Mesothelial cell of epicardium (in vitro differentiated cells): ENCODE results near the gene RFPL2. TPM values are rescaled to one million over a fixed set of nuclear protein-coding genes. Genes with fewer than 3 reads are reported as not detected.

Source experiments
- DNase-seq, 2 experiments: peaks; one replicate each; pipeline ENCODE4 v3.0.0; 2021; ENCODE audit warnings: low spot score in 2 of 2; ENCODE audit not compliant: unreplicated experiment in 2 of 2
- H3K27ac Mint-ChIP-seq: 2 replicates; pipeline ENCODE4 v1.8.0; 2021; ENCODE audit warnings: mixed read lengths
- H3K27me3 Mint-ChIP-seq: 2 replicates; pipeline ENCODE4 v1.8.0; 2021; ENCODE audit warnings: low read depth, mixed read lengths
- H3K36me3 Mint-ChIP-seq: 2 replicates; pipeline ENCODE4 v1.8.0; 2021; ENCODE audit warnings: mixed read lengths
- H3K4me1 Mint-ChIP-seq: 2 replicates; pipeline ENCODE4 v1.8.0; 2021; ENCODE audit warnings: mixed read lengths
- H3K4me3 Mint-ChIP-seq: 2 replicates; pipeline ENCODE4 v1.8.0; 2021; ENCODE audit warnings: mild to moderate bottlenecking, moderate library complexity, mixed read lengths
- H3K9me3 Mint-ChIP-seq: 2 replicates; pipeline ENCODE4 v1.8.0; 2021; ENCODE audit warnings: mixed read lengths
- CTCF ChIP-seq: fragments of 200-600 bp; sonication (generic); IDR thresholded peaks from one replicate; pipeline ENCODE4 v1.5.0; 2021; ENCODE audit warnings: antibody characterized with exemption; ENCODE audit not compliant: unreplicated experiment
- total RNA-seq: library from RNA; stranded (reverse); gene quantifications from 3 replicates; pipeline ENCODE4 v1.2.1, GENCODE V29; 2021

The RFPL2 gene
- total RNA-seq, 1 donor from 2014 or later = 0.40 TPM

GRCh38 chr22:32211011-32211410, 6.1 kb upstream of the RFPL2 start:
- Mint-ChIP-seq H3K9me3 (no peaks in the 10 kb centered on the region), H3K36me3 (no peaks in the 10 kb centered on the region), H3K27me3 (peaks cover 27% of the 10 kb centered on the region), H3K27ac (no peak overlapping the region), H3K4me3 (no peak overlapping the region), H3K4me1 (peaks cover under 1% of the 10 kb centered on the region)
- no peak for TF ChIP-seq CTCF
- no peak for DNase-seq

- H3K9me3 Mint-ChIP-seq = no peaks in the 10 kb centered on the region
- peaks cover 39% of the 10 kb centered on the region for H3K27me3 Mint-ChIP-seq
Observed at GRCh38 chr22:32208681-32209080, 3.8 kb upstream of the RFPL2 start.

GRCh38 chr22:32207971-32208480, 3.2 kb upstream of the RFPL2 start:
- no peak for TF ChIP-seq CTCF
- Mint-ChIP-seq H3K27me3 (peaks cover 44% of the 10 kb centered on the region), H3K36me3 (no peaks in the 10 kb centered on the region), H3K9me3 (no peaks in the 10 kb centered on the region), H3K4me3 (no peak overlapping the region), H3K27ac (no peak overlapping the region), H3K4me1 (peaks cover 16% of the 10 kb centered on the region)
- no peak for DNase-seq

More at GRCh38 chr22:32208681-32209080, 3.8 kb upstream of the RFPL2 start:
- Mint-ChIP-seq H3K27ac (no peak overlapping the region), H3K36me3 (no peaks in the 10 kb centered on the region), H3K4me3 (no peak overlapping the region), H3K4me1 (peaks cover 16% of the 10 kb centered on the region)
- TF ChIP-seq CTCF = no peak
- no peak for DNase-seq

- Mint-ChIP-seq H3K27me3 (peaks cover 52% of the 10 kb centered on the region), H3K4me3 (peak overlapping the region; percentile 38), H3K36me3 (no peaks in the 10 kb centered on the region), H3K9me3 (no peaks in the 10 kb centered on the region), H3K27ac (no peak overlapping the region), H3K4me1 (peaks cover 16% of the 10 kb centered on the region)
- no peak for DNase-seq
- peak; percentile 40 for TF ChIP-seq CTCF
Observed at GRCh38 chr22:32206774-32207758, 2.2 kb upstream of the RFPL2 start.

- no peaks in the 10 kb centered on the region for H3K36me3 Mint-ChIP-seq
- H3K4me1 Mint-ChIP-seq = peaks cover 16% of the 10 kb centered on the region
- no peak overlapping the region for H3K27ac Mint-ChIP-seq
- H3K9me3 Mint-ChIP-seq = no peaks in the 10 kb centered on the region
- DNase-seq = no peak
- peak; percentile 20 for TF ChIP-seq CTCF
- H3K27me3 Mint-ChIP-seq = peaks cover 59% of the 10 kb centered on the region
- peak overlapping the region; percentile 81 for H3K4me3 Mint-ChIP-seq
Observed at GRCh38 chr22:32205974-32206773, 1.3 kb upstream of the RFPL2 start.
